ENCODE data around the gene ZFPM1.

ZFPM1 gene

GRCh38 chr16:88556294-88556988 is 103.4 kb downstream of the ZFPM1 start:
- TF ChIP-seq, protein P1, sequence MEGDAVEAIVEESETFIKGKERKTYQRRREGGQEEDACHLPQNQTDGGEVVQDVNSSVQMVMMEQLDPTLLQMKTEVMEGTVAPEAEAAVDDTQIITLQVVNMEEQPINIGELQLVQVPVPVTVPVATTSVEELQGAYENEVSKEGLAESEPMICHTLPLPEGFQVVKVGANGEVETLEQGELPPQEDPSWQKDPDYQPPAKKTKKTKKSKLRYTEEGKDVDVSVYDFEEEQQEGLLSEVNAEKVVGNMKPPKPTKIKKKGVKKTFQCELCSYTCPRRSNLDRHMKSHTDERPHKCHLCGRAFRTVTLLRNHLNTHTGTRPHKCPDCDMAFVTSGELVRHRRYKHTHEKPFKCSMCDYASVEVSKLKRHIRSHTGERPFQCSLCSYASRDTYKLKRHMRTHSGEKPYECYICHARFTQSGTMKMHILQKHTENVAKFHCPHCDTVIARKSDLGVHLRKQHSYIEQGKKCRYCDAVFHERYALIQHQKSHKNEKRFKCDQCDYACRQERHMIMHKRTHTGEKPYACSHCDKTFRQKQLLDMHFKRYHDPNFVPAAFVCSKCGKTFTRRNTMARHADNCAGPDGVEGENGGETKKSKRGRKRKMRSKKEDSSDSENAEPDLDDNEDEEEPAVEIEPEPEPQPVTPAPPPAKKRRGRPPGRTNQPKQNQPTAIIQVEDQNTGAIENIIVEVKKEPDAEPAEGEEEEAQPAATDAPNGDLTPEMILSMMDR (IDR thresholded peaks at IDR 0.05; ENCODE audit: low read depth, low read length): no peak
- H3K4me3 ChIP-seq (ENCODE audit: low read depth, low read length): no peak overlapping the region

DNA sequence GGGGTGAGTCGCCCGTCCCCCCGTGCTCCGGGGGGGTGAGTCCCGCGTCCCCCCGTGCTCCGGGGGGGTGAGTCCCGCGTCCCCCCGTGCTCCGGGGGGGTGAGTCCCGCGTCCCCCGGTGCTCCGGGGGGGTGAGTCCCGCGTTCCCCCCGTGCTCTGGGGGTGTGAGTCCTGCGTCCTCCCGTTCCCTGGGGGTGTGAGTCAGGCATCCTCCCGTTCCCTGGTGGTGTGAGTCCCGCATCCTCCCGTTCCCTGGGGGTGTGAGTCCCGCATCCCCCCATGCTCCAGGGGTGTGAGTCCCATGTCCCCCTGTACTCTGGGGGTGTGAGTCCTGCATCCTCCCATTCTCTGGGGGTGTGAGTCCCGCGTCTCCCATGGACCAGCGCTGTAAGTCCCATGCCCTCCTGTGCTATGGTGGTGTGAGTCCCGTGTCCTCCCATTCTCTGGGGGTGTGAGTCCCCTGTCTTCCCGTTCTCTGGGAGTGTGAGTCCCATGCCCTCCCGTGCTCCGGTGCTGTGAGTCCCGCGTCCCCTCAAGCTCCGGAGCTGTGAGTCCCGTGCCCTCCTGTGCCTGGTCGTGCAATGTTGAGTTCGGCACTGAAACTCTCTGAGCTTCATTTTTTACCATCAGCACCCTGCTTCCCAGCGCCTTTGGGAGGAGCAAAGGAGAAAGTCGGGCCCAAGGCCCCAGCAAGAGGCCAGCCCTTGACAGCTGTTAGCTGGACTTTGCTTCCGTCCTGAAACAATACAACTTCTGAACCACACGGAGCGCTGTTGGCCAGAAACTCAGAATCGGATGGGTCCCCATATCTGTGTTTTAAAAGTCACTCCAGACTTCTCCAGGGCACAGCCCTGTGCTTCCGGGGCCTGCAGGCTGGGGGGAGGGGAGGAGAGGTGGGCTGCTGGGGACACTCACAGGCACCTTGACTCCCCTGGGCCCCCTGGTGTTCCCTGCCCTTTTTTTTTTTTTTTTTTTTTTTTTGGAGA is 105.7 kb downstream of the ZFPM1 start:
- TF ChIP-seq, protein P1 (IDR thresholded peaks at IDR 0.05; ENCODE audit: low read depth, low read length): peak; percentile 56
- H3K4me3 ChIP-seq (ENCODE audit: low read depth, low read length): no peak overlapping the region

- TF ChIP-seq, protein P1 (IDR thresholded peaks at IDR 0.05; ENCODE audit: low read depth, low read length): no peak
- H3K4me3 ChIP-seq (ENCODE audit: low read depth, low read length): no peak overlapping the region
Observed at GRCh38 chr16:88560714-88561484, 107.8 kb downstream of the ZFPM1 start.

DNA sequence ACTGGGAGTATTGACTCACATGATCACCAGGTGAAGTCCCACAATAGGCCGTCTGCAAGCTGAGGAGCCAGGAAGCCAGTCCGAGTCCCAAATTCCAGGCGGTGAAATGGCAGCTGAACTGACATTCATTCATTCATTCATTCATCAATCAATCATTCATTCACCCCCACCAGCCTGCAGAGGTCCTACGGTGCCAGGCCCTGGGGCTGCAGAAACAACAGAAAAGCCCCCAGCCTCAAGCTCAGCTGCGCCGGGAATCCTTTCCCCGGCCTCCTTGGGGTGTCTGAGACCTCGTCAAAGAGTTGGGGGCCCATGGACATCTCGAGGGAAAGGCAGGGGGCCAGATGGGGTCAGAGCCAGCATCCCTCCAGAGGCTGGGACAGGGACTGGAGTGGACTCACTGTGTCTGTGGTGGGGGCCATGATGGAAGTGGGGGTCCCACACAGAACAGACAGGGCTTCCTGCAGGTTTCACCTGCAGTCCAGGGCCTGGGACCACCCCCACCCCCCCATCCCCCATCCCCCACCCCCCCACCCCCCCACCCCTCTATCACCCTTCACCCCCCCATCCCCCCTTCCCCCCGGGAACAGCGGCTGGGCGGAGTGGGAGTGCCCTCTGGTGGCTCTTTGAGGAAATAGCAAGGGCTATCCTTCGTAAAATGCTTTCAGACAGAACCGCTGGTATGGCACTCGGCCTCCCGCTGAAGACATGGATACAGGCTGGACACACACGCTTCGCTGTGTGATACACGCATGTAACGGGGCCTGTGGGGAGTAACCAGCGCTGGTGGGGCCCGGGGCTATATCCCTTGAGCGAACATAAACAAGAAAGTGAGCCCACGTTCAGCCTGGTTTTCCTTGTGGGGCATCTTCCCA is 108.6 kb downstream of the ZFPM1 start:
- peak overlapping the region; percentile 40 for H3K4me3 ChIP-seq (ENCODE audit: low read depth, low read length)
- TF ChIP-seq, protein P1 (IDR thresholded peaks at IDR 0.05; ENCODE audit: low read depth, low read length): peak; percentile 68

DNA sequence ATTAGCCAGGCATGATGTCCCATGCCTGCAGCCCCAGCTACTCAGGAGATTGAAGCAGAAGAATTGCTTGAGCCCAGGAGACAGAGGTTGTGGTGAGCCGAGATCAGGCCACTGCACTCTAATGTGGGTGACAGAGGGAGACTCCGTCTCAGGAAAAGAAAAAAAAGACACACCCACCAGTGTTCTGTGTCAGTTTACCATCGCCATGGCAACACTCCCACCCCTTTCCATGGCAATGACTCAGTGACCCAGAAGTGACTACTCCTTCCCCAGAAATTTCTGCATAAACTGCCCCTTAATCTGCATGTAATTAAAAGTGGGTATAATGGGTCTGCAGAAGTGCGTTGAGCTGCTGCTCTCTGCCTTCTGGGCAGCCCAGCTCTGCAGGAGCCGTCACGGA is 113.1 kb downstream of the ZFPM1 start:
- no peak overlapping the region for H3K4me3 ChIP-seq (ENCODE audit: low read depth, low read length)
- TF ChIP-seq, protein P1 (IDR thresholded peaks at IDR 0.05; ENCODE audit: low read depth, low read length): no peak
